ENCODE measurements around the gene SPOCK1.

Gene SPOCK1

DNA sequence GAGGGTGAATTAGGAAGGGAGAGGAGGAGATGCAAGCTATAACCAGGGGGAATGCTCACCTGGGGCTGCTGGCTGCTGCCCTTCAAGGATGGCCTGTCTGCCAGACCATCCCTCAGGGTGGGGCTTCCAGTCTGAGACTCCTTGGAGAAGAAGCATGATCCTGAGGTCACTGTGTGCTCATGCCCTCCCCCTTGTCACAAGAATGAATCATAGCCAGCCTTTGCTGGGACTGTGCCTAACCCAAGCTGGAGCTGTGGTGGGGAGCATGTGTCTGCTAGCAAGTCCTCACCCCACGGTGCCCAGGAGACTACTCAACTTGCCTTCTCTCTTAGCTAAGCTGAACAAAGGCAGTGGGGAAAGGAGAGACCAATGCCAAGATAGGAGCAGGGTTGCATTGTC lies 463.6 kb downstream of the SPOCK1 start:
- H3K9me3 Mint-ChIP-seq = no peaks in the 10 kb centered on the region
- H3K27me3 Mint-ChIP-seq = no peaks in the 10 kb centered on the region
- H3K4me3 Mint-ChIP-seq = no peak overlapping the region
- H3K36me3 Mint-ChIP-seq = no peaks in the 10 kb centered on the region
- no peaks in the 10 kb centered on the region for H3K4me1 Mint-ChIP-seq
- H3K27ac Mint-ChIP-seq = no peak overlapping the region
- peak; percentile 32 for ATAC-seq

DNA sequence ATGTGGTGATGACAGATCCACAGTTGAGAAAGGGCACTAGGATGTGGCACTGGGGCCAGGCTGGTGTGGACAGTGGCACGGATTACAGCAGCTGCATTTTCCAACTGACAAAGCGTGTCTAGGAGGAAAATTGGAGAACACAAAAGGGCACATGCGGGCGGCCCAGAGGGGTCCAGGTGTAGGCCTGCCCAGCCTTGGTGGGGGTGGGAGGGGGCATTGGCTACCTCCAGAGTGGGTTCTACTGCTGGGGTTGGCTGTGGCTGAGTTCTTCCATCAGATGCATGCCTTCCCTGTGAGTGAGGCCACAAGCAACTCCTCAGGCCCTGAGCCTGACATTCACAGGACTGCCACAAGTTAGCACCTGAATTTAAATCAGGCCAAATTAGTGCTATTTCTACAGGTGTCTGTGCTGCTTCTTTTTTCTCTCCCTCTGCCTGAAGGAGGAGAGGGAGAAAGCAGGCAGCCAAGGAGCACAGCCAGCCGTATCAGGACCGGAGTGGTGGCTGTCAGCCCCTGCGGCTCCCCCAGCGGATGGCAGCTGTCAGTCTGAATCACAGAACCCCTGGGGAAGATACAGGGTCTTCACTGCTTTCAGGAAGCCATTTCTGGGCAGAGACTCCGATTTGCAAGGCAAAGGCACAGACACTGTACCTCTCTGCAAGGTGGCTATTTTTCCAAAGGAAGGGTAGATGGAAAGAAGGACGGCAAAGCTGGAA lies 464.2 kb downstream of the SPOCK1 start:
- no peaks in the 10 kb centered on the region for H3K27me3 Mint-ChIP-seq
- H3K27ac Mint-ChIP-seq = no peak overlapping the region
- H3K9me3 Mint-ChIP-seq = no peaks in the 10 kb centered on the region
- H3K4me1 Mint-ChIP-seq = no peaks in the 10 kb centered on the region
- no peaks in the 10 kb centered on the region for H3K36me3 Mint-ChIP-seq
- H3K4me3 Mint-ChIP-seq = no peak overlapping the region
- ATAC-seq = peak; percentile 14

DNA sequence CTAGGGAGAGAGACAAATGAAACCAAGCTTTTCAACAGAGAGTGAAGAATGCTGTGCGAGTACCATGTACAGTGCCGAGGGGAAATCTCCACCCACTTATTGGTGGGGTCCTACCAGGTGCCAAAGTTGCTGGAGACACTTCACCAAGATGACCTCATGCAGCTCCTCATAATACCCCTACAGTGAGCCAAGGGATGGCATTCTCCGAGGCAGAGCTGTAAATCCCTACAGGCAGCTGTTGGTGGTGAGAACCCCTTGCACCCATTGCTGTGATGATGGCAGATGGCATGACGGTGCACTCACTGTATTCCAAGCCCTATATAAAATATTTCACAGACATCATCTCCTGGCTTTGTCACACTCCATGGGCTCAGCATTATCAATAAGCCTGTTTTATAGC lies 464.9 kb downstream of the SPOCK1 start:
- ATAC-seq = no peak
- Mint-ChIP-seq H3K4me3 (no peak overlapping the region), H3K27ac (no peak overlapping the region), H3K36me3 (no peaks in the 10 kb centered on the region), H3K9me3 (no peaks in the 10 kb centered on the region), H3K4me1 (no peaks in the 10 kb centered on the region), H3K27me3 (no peaks in the 10 kb centered on the region)

DNA sequence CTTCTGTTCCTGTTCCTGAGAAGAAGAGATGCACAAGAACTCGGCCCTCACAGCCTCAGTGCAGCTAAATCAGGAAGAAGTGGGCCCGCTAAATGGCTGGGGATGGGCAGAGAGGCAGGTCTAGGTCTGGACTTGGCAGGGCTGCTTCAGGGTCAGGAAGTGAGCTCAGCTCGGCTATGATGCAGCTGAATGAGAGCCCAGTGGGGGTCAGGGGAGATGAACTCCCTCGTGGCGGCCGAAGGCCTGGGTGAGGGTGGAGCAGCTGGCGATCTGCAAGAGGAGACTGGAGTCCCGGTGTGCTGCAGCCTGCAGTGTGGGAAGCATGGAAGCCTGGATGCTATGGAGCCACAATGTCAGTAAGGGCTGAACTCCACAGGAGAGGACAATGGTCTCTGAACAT lies 466.2 kb downstream of the SPOCK1 start:
- Mint-ChIP-seq H3K36me3 (no peaks in the 10 kb centered on the region), H3K27ac (no peak overlapping the region), H3K4me1 (no peaks in the 10 kb centered on the region), H3K9me3 (no peaks in the 10 kb centered on the region), H3K27me3 (no peaks in the 10 kb centered on the region), H3K4me3 (no peak overlapping the region)
- no peak for ATAC-seq

DNA sequence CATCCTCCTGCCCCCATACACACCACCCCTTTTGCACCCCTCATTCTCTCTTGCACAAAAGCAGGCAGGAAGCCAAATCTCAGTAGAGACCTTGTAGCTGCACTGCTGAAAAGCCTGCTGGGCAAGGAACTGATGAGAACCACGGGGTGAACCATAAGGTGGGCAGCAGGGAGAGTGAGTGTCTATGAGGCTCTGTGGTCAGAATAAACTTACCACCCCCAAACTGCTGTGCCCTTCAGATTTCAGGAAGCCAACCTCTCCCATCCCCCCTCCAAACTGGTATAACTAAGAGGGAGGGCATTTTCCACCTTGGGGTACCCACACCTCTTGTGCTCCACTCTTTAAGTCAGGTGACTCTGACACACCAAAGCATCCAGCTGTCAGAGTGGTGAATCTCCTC lies 471.4 kb downstream of the SPOCK1 start:
- Mint-ChIP-seq H3K36me3 (no peaks in the 10 kb centered on the region), H3K4me1 (no peaks in the 10 kb centered on the region), H3K27me3 (no peaks in the 10 kb centered on the region), H3K4me3 (no peak overlapping the region), H3K9me3 (no peaks in the 10 kb centered on the region), H3K27ac (no peak overlapping the region)
- no peak for ATAC-seq

DNA sequence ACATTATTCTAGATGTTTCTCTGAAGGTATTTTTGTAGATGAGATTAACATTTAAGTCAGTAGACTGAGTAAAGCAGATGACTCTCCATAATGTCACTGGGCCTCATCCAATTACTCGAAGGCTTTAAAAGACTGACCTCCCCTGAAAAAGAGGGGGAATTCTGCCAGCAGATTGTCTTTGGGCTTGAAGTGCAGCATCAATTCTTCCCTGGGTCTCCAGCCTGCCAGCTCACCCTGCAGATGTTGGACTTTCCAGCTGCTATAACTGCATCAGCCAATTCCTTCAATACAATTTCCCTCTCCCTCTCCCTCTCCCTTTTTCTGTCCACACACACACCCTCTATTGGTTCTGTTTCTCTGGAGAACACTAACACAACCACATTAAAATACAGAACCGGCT lies 472.8 kb downstream of the SPOCK1 start:
- H3K36me3 Mint-ChIP-seq = no peaks in the 10 kb centered on the region
- no peak overlapping the region for H3K27ac Mint-ChIP-seq

DNA sequence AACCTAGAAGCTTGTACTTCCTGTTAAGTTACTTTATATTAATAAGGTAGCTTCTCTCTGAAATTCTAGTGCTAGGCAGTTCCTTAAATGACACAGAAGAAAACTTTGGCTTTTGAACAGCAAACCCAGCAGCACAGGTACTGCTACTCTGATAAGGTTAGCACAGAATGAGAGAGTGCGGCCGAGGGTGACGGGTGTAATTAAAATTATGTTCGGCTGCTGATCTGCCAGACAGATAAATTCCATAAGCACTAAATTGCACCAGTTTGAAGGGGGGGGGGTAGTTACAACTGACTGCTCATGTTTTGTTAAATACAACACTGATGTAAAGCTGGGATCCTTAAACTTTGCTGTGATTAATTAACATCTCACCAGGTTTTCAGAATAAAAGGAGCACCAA lies 475.1 kb downstream of the SPOCK1 start:
- H3K27ac Mint-ChIP-seq = no peak overlapping the region
- no peaks in the 10 kb centered on the region for H3K36me3 Mint-ChIP-seq
- no peak for ATAC-seq
- no peaks in the 10 kb centered on the region for H3K9me3 Mint-ChIP-seq
- H3K4me3 Mint-ChIP-seq = no peak overlapping the region
- H3K27me3 Mint-ChIP-seq = peaks cover 6% of the 10 kb centered on the region
- H3K4me1 Mint-ChIP-seq = no peaks in the 10 kb centered on the region

More for the DNA sequence above, 472.8 kb downstream of the SPOCK1 start:
- Mint-ChIP-seq H3K4me3 (no peak overlapping the region), H3K9me3 (no peaks in the 10 kb centered on the region), H3K4me1 (no peaks in the 10 kb centered on the region), H3K27me3 (no peaks in the 10 kb centered on the region)
- no peak for ATAC-seq

DNA sequence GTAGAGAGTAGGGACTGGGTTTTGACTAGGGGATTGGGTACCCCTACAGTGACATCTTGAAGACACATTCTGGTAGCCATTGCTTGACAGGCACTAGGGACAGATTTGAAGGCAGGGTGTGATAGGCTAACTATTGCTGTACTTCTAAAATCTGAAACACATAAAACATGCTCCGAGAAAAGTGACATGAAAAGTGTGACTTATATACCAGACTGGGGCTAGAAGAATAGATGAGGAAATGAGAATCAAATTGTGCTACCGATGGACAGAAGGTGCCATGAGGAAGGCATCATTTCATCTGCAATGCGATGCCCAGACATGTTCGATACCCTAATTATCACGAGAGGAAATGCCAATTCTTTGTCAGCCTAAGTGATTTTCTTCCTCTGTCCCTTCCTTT lies 475.8 kb downstream of the SPOCK1 start:
- H3K36me3 Mint-ChIP-seq = no peaks in the 10 kb centered on the region
- H3K4me1 Mint-ChIP-seq = no peaks in the 10 kb centered on the region
- H3K9me3 Mint-ChIP-seq = no peaks in the 10 kb centered on the region
- no peak for ATAC-seq
- no peak overlapping the region for H3K4me3 Mint-ChIP-seq
- peaks cover 6% of the 10 kb centered on the region for H3K27me3 Mint-ChIP-seq
- H3K27ac Mint-ChIP-seq = no peak overlapping the region

DNA sequence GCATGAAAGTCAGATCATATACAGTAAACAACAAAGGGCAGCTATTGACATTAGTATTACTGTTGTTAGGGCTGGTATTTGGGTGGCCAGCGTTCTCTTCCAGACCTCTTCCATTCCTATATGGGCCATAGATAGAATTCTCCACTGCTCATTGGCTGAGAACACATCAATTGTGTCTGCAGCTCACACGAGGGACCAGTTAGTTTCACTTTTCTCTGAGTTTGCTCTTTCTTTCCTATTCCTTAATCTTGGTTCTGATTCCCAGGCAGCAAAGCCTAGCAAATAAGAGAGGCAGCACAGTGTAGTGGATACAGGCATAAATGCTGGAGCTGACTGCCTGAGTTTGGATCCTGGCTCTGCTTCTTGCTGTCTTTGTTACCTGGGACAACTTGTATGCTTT lies 476.4 kb downstream of the SPOCK1 start:
- H3K4me3 Mint-ChIP-seq = no peak overlapping the region
- H3K36me3 Mint-ChIP-seq = no peaks in the 10 kb centered on the region
- H3K9me3 Mint-ChIP-seq = no peaks in the 10 kb centered on the region
- no peak overlapping the region for H3K27ac Mint-ChIP-seq
- no peaks in the 10 kb centered on the region for H3K4me1 Mint-ChIP-seq
- H3K27me3 Mint-ChIP-seq = peaks cover 6% of the 10 kb centered on the region
- no peak for ATAC-seq

DNA sequence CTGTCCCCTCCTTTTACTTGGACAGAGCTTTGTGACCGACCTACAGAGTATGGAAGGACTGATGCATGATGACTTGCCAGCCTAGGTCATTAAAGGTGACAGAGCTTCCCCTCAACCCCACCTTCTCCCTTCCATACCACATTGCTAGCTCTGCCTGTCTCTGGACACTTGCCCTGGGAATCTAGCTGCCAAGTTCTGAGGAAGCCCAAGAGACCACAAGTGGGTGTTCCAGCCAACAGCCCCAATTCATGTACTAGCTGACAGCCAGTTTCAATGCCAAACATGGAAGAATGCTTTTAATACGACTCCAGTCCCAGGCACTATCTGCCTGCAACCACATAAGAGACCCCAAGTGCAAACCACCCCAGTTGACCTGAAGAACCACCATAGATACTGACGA lies 477.1 kb downstream of the SPOCK1 start:
- Mint-ChIP-seq H3K27me3 (peaks cover 6% of the 10 kb centered on the region), H3K36me3 (no peaks in the 10 kb centered on the region), H3K4me3 (no peak overlapping the region), H3K27ac (no peak overlapping the region), H3K4me1 (no peaks in the 10 kb centered on the region), H3K9me3 (no peaks in the 10 kb centered on the region)
- ATAC-seq = no peak

DNA sequence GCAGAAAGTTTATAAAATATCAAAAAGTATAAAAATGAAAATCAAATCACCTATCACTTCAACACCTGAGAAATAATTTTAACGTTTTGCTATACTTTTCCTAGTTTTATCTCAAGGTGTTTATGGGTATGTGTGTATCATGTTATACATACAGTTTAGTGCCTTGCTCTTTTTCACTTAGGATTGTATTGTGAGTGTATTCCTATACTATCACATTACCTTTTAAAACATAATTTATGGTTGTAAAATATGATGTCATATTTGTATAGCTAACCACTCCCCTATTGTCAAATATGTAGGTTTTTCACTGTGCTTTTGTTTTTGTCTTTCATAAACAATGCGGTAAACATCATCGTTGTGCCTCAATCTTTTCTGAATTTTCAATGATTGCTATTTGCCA lies 479.9 kb downstream of the SPOCK1 start:
- Mint-ChIP-seq H3K27me3 (peaks cover 6% of the 10 kb centered on the region), H3K27ac (no peak overlapping the region), H3K9me3 (no peaks in the 10 kb centered on the region), H3K36me3 (no peaks in the 10 kb centered on the region), H3K4me3 (no peak overlapping the region), H3K4me1 (no peaks in the 10 kb centered on the region)
- ATAC-seq = no peak

DNA sequence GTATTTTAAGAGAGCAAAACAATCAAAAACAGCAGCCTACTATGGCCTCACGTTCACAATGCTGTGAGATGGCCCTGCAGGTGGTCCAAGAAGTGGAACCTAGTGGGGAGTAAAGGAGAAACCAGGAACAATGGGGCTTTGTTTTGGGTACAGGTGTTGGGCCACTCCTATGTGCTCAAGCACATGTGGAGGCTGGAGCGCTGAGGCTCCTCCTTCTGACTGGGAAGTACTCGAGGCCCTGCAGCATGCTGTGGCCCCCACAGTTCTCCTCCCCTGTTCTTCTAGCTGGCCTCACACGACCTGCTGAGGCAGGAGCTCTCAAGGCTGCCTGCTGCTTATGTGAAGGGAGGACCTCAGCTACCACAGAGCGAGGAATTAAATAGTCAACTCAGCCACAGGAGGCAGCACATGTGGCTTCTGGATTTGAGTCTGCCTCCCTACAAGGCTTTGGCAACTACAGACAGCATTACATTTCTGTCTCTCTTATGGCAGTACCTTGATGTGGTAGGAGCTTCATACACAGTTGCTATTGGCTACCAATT lies 482.3 kb downstream of the SPOCK1 start:
- H3K4me1 Mint-ChIP-seq = no peaks in the 10 kb centered on the region
- H3K4me3 Mint-ChIP-seq = no peak overlapping the region
- ATAC-seq = no peak
- peaks cover 6% of the 10 kb centered on the region for H3K27me3 Mint-ChIP-seq
- no peaks in the 10 kb centered on the region for H3K36me3 Mint-ChIP-seq
- no peak overlapping the region for H3K27ac Mint-ChIP-seq
- no peaks in the 10 kb centered on the region for H3K9me3 Mint-ChIP-seq

DNA sequence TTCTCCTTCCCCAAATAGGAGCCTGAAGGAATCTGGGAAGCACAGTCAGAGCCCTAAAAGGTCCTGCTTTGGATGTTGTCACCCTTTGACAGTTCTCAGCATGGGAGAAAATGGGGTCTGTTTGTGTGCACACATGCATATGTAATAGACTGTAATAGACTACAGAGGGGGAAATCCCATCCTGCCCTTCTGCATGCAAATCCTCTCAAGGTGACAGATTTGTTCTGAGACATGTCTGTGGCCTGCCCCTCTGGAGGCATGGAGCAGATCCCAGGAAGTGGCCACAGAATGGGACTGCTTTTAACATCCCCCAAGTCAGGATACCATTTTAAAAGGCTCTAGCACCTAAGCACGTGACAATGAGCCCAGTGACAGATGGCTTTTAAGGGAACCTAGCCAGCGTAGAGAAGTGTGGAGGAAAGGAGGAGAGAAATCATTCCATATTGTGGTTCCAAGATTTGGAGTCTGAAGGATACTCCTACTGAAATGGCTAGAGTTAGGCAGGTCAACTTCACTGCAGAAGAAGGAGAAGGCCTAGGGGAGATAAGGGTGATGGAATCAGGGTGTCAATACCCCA lies 483.5 kb downstream of the SPOCK1 start:
- ATAC-seq = no peak
- H3K4me3 Mint-ChIP-seq = no peak overlapping the region
- no peaks in the 10 kb centered on the region for H3K9me3 Mint-ChIP-seq
- peaks cover 6% of the 10 kb centered on the region for H3K27me3 Mint-ChIP-seq
- H3K36me3 Mint-ChIP-seq = no peaks in the 10 kb centered on the region
- no peaks in the 10 kb centered on the region for H3K4me1 Mint-ChIP-seq
- H3K27ac Mint-ChIP-seq = no peak overlapping the region

DNA sequence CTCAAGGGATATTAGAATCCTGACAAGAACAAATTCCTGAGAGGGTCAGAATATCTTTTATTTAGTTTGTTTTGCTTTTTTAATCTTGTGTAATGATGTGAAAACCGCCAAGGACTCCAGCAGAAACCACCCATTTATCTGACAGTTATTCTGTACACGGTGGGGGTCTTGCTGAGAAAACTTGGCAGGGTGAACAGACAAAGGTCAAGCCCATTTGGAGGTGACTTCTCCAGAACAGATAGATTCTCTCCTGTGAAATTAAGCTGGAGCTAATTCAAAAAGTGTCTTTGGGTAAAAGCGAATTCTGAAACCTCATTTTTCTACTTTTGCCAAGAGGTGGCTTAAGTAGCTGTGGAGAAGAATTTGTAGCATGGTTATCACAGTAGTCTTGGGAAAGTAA lies 484.4 kb downstream of the SPOCK1 start:
- H3K4me1 Mint-ChIP-seq = no peaks in the 10 kb centered on the region
- no peaks in the 10 kb centered on the region for H3K9me3 Mint-ChIP-seq
- ATAC-seq = no peak
- peaks cover 3% of the 10 kb centered on the region for H3K27me3 Mint-ChIP-seq
- no peaks in the 10 kb centered on the region for H3K36me3 Mint-ChIP-seq
- H3K4me3 Mint-ChIP-seq = no peak overlapping the region
- no peak overlapping the region for H3K27ac Mint-ChIP-seq

DNA sequence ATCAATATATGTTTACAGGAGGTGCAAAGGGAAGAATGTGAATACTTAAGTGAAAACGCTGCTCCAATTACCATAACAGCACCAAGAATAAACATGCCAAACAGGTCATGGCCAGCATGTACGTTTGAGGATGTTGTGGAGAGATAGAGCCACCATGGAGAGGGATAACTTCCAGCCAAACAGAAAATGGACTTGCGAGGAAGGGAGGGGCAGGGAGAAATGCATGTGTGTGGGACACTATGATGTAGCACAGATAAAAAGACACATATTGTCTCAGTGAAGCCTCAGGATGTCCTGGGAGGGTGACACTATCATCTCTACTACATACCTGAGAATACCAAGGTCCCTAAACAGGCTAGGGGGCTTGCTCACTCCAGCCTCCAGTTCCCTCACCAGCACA lies 488.9 kb downstream of the SPOCK1 start:
- Mint-ChIP-seq H3K36me3 (no peaks in the 10 kb centered on the region), H3K9me3 (peaks cover 11% of the 10 kb centered on the region), H3K4me1 (no peaks in the 10 kb centered on the region), H3K27me3 (no peaks in the 10 kb centered on the region), H3K27ac (no peak overlapping the region), H3K4me3 (no peak overlapping the region)
- no peak for ATAC-seq

DNA sequence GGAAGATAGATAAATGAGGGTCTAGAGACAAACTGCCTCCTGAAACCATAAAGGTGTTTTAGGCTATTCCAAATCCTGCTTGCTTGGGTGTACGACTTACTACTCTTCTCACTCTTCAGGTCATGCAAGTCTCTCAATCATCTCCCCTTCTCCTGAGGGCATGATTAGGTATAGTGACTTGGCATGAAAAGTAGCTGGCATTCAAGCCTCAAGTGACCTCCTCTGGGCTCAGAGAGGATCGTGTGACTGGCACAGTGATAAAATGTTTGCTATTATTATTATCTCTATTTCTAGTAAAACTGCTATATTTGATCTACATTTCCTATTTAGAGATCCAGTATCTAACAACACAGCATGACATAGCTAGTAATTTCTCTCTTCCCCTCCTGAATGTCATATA lies 494.8 kb downstream of the SPOCK1 start:
- ATAC-seq = no peak
- Mint-ChIP-seq H3K27me3 (no peaks in the 10 kb centered on the region), H3K4me3 (no peak overlapping the region), H3K9me3 (peaks cover 11% of the 10 kb centered on the region), H3K4me1 (no peaks in the 10 kb centered on the region), H3K27ac (no peak overlapping the region), H3K36me3 (no peaks in the 10 kb centered on the region)
